Kidney (tissue), 22 donors: Measurements from ENCODE around the gene CBY3. TPM values are rescaled to one million over a fixed set of nuclear protein-coding genes. Genes with fewer than 3 reads are reported as not detected.

ENCODE experiments used
- DNase-seq, 5 donors: peaks; one replicate each; pipeline ENCODE4 v3.0.0-alpha.2; 2013 to 2020
- FAIRE-seq: peaks from 2 replicates; lab custom pipeline; 2012; peaks lifted over from hg19 to GRCh38; lab: Jason Lieb, UNC
- H3K27ac ChIP-seq, 2 donors: one replicate each; pipeline ENCODE4 v1.7.0; 2013; ENCODE audit warnings: low read depth in 2 of 2, low read length in 2 of 2, inconsistent platforms in 1 of 2
- H3K27me3 ChIP-seq: one replicate; pipeline ENCODE4 v1.7.1; 2013; ENCODE audit warnings: low read length, inconsistent platforms; ENCODE audit not compliant: control insufficient read depth, insufficient read depth
- H3K36me3 ChIP-seq, 3 donors: one replicate each; pipeline versions ENCODE4 v1.7.0 to v1.7.1; 2013; ENCODE audit warnings: low read length in 3 of 3, control low read depth in 1 of 3, inconsistent platforms in 1 of 3; ENCODE audit not compliant: insufficient read depth in 3 of 3, control insufficient read depth in 2 of 3
- H3K4me1 ChIP-seq, 3 donors: one replicate each; pipeline versions ENCODE4 v1.7.0 to v1.7.1; 2013; ENCODE audit warnings: low read length in 3 of 3, inconsistent platforms in 1 of 3, low read depth in 1 of 3; ENCODE audit not compliant: control insufficient read depth in 2 of 3, insufficient read depth in 2 of 3
- H3K4me3 ChIP-seq, 3 donors: one replicate each; pipeline versions ENCODE4 v1.7.0 to v1.8.1; 2013; ENCODE audit warnings: low read length in 3 of 3, control low read depth in 1 of 3, inconsistent platforms in 1 of 3
- H3K9ac ChIP-seq, 3 donors: one replicate each; pipeline versions ENCODE4 v1.7.0 to v1.7.1; 2013; ENCODE audit warnings: low read length in 3 of 3, control low read depth in 1 of 3, inconsistent platforms in 1 of 3
- H3K9me3 ChIP-seq, 3 donors: one replicate each; pipeline versions ENCODE4 v1.7.0 to v1.7.1; 2013; ENCODE audit warnings: low read length in 3 of 3, control low read depth in 1 of 3, inconsistent platforms in 1 of 3; ENCODE audit not compliant: control insufficient read depth in 2 of 3, insufficient read depth in 1 of 3
- intact Hi-C: fragments of 100-400 bp; cut with DNase I; formaldehyde crosslinking; loops from one replicate; pipeline ENCODE4 v1.11.1; 2022
- long read RNA-seq, 10 donors: library from polyadenylated mRNA in 1 of 10; unstranded in 1 of 10; transcript quantifications; one replicate each; pipeline ENCODE4 v2.0.0 and lab custom pipeline, GENCODE V29; 2021 to 2026
- polyA plus RNA-seq: library from polyadenylated mRNA; stranded (reverse); fragments of 350-450 nt; fragmentation: Illumina TruSeq; extraction: RNeasy Lipid Tissue Mini Kit (QIAGEN cat#74804); gene quantifications from one replicate; pipeline ENCODE4 v1.2.3, GENCODE V29; 2014; ENCODE audit warnings: low read depth, low replicate concordance; ENCODE audit not compliant: insufficient read depth
- total RNA-seq: library from RNA; stranded (reverse); fragmentation: NEBNext Ultra II Directional; extraction: Animal tissue kit (Norgen Biotek cat#: 25700); gene quantifications from one replicate; pipeline ENCODE4 v1.2.1, GENCODE V29; 2021
- TF ChIP-seq, protein P1 (sequence below): IDR thresholded peaks from 3 replicates; pipeline ENCODE4 v1.5.1; 2012; ENCODE audit warnings: mild to moderate bottlenecking, moderate library complexity, borderline replicate concordance; ENCODE audit not compliant: insufficient read depth; ENCODE audit errors: extremely low read depth
- donor health status: control.
- donor health status: control.
- donor health status: control.
- donor health status: control.
- donor health status: control.
- donor health status: DM: yes; HTN: yes; CAD: no.
- donor health status: Normal renal cell carcinoma (clear cell type).

The CBY3 gene
- not detected for total RNA-seq
- not detected for polyA plus RNA-seq
- long read RNA-seq, donor 1: 0 reads
- long read RNA-seq, donor 2: 0 reads
- long read RNA-seq, donor 3: 0 reads
- long read RNA-seq, donor 4: 0 reads
- long read RNA-seq, donor 5: 0 reads
- long read RNA-seq, donor 6, partial matches to known transcripts: 435 of 514 reads
- long read RNA-seq, donor 6, other reads (novel, unspliced or antisense): 79 of 514 reads
- long read RNA-seq, donor 7, partial matches to known transcripts: 0 of 2 reads
- long read RNA-seq, donor 7, other reads (novel, unspliced or antisense): 2 of 2 reads
- long read RNA-seq, donor 8: 0 reads
- long read RNA-seq, donor 9: 0 reads
- long read RNA-seq, donor 10, partial matches to known transcripts: 5 of 15 reads
- long read RNA-seq, donor 10, other reads (novel, unspliced or antisense): 10 of 15 reads

DNA sequence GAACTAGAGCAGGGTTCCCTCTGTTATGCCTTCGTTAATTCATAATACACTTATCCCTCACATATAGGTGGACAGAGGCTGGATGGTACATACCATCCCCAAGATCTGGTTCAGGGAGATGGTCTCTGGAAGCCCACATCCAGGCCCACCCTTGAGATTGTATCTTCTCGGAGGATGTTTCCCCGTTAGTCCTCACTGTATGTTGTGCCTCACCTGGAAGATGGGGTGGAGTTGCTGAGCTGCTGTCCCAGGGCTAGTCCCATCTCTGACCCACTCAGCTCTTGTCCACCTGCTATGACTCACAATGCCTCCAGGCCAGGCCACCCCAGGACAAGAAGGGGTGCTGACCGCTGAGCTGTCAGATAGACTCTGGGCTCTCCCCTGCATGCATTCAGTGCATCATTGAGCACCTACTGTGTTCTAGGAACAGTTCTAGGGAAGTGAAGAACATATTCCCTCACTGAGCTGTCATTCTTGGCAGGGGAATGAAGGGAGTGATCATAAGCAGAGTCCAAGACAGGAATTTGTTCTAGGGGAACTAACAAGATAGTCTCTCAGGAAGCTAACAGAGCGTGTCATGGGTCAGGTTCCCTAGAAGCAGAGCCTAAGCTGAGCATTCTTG, at the start of gene CBY3:
TSS of gene CBY3 (minus strand) at position 255 of the 622 bp plus-strand sequence. CDS start at position 139, 116 bp downstream.
- DNase-seq (peak in 3 of 5 donors; percentile 25 to 77 (median 63)), FAIRE-seq (no peak)
- H3K9ac ChIP-seq: peak within 1 kb of the TSS in 1 of 3 donors; percentile 34

DNA sequence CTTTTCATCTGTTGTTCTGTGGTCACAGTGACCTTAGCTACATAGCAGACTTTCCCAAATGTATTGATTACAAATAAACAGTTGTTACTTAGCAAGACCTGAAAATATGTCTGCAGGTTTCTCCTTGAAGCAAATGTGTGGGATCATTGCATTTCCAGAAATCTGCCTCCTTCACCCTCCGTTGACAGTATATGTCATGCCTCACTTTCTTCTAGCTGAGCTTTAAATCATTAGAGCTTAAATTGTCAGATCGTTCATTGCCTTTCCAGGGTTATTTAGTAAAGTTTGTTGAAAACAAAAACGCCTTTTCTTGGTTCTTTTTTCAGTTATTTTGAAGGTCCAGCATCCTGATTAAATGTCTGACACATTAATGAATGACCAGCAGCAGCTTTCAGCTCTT, 49.5 kb upstream of the CBY3 start:
- H3K36me3 ChIP-seq: peaks cover 13 to 46% (median 33%) of the 10 kb centered on the region in 3 donors
- intact Hi-C loops: no loop called here
- FAIRE-seq (no peak), DNase-seq (no peak)
- H3K9me3 ChIP-seq: no peaks in the 10 kb centered on the region
- peaks cover 0 to 7% (median 5%) of the 10 kb centered on the region in 3 donors for H3K4me1 ChIP-seq
- no peaks in the 10 kb centered on the region for H3K27me3 ChIP-seq
- no peak overlapping the region for H3K9ac ChIP-seq
- TF ChIP-seq, protein P1, sequence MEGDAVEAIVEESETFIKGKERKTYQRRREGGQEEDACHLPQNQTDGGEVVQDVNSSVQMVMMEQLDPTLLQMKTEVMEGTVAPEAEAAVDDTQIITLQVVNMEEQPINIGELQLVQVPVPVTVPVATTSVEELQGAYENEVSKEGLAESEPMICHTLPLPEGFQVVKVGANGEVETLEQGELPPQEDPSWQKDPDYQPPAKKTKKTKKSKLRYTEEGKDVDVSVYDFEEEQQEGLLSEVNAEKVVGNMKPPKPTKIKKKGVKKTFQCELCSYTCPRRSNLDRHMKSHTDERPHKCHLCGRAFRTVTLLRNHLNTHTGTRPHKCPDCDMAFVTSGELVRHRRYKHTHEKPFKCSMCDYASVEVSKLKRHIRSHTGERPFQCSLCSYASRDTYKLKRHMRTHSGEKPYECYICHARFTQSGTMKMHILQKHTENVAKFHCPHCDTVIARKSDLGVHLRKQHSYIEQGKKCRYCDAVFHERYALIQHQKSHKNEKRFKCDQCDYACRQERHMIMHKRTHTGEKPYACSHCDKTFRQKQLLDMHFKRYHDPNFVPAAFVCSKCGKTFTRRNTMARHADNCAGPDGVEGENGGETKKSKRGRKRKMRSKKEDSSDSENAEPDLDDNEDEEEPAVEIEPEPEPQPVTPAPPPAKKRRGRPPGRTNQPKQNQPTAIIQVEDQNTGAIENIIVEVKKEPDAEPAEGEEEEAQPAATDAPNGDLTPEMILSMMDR: no peak
- no peak overlapping the region for H3K27ac ChIP-seq
- H3K4me3 ChIP-seq: no peak overlapping the region

More for the DNA sequence above, at the start of gene CBY3:
- Histone ChIP-seq H3K36me3 (no peaks in the 10 kb centered on the region), H3K27me3 (no peaks in the 10 kb centered on the region), H3K4me3 (no peak within 1 kb of the TSS), H3K9me3 (no peaks in the 10 kb centered on the region), H3K27ac (peak within 1 kb of the TSS in 1 of 2 donors; percentile 45), H3K4me1 (peaks cover 0 to 13% (median 11%) of the 10 kb centered on the region in 3 donors)
- TF ChIP-seq, protein P1: no peak
- intact Hi-C loops: no loop called here

- intact Hi-C loops: no loop called here
- TF ChIP-seq, protein P1: no peak
- Histone ChIP-seq H3K36me3 (peaks cover 16 to 50% (median 35%) of the 10 kb centered on the region in 3 donors), H3K4me1 (peaks cover 0 to 7% (median 5%) of the 10 kb centered on the region in 3 donors), H3K9ac (no peak overlapping the region), H3K9me3 (no peaks in the 10 kb centered on the region), H3K27ac (no peak overlapping the region), H3K4me3 (no peak overlapping the region), H3K27me3 (no peaks in the 10 kb centered on the region)
- FAIRE-seq (no peak), DNase-seq (no peak)
These were observed 48.9 kb upstream of the CBY3 start for GRCh38 chr5:179729727-179730126.
